Dermis microvascular lymphatic vessel endothelial cell (primary cell): ENCODE measurements around the gene C4orf50. TPM values are rescaled to one million over a fixed set of nuclear protein-coding genes. Genes with fewer than 3 reads are reported as not detected.

Source experiments
- DNase-seq, 2 donors: peaks; one replicate each; pipeline versions ENCODE4 v3.0.0 to v3.0.0-alpha.2; 2010; ENCODE audit warnings: low read depth in 2 of 2
- total RNA-seq: library from RNA; depleted of rRNA; stranded (reverse); fragments of >200 nt; gene quantifications from 2 replicates; pipeline ENCODE4 v1.2.1, GENCODE V29; 2014

Gene C4orf50
- total RNA-seq, 1 donor from 2014 or later, result under 0.01 TPM

GRCh38 chr4:6043843-6044242, 25.6 kb upstream of the C4orf50 start:
- no peak for DNase-seq

- DNase-seq, result no peak
These were observed 25.0 kb upstream of the C4orf50 start for GRCh38 chr4:6043188-6043587.

- no peak for DNase-seq
These were observed 24.2 kb upstream of the C4orf50 start for GRCh38 chr4:6042293-6043063.

DNA sequence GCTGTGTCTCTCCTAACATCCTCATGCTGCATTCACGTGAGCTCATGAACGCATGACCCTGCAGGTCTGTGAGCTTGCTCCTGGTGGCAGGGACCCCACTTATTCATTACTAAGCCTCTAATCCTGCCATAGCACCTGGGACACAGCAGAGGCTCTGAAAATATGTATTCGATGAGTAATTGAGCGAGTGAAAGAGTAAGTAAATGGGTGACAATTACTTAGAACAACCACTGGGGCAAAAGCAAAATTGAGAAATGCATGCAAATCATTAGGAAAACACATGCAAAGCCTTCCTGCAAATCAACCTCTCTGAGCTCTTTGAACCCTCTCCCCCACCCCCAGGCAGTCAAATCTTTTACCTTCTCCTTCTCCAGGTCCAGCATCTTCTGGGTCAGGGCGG, 23.6 kb upstream of the C4orf50 start:
- DNase-seq, result no peak

GRCh38 chr4:6038711-6039110, 20.5 kb upstream of the C4orf50 start:
- DNase-seq, result no peak

DNA sequence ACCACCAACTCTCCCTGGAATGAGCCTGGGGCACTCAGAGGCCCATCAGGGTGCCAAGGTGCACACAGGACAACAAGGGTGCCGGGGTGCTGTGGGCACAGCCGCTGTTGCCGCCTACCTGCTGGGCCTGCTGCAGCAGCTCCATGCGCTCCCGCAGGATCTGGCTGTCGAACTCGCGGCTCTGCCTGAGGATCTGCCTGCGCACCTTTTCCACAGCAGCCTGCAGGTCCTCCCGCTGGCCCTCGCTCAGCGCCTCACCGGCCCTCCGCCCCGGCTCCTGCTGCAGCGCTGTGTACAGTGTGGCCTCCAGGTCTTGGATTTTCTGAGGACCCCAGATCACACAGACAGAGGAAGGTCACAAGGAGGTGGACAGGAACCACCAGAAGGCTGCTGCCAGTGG, 17.6 kb upstream of the C4orf50 start:
- no peak for DNase-seq

- DNase-seq, result no peak
These were observed 15.2 kb upstream of the C4orf50 start for GRCh38 chr4:6033381-6033780.

DNA sequence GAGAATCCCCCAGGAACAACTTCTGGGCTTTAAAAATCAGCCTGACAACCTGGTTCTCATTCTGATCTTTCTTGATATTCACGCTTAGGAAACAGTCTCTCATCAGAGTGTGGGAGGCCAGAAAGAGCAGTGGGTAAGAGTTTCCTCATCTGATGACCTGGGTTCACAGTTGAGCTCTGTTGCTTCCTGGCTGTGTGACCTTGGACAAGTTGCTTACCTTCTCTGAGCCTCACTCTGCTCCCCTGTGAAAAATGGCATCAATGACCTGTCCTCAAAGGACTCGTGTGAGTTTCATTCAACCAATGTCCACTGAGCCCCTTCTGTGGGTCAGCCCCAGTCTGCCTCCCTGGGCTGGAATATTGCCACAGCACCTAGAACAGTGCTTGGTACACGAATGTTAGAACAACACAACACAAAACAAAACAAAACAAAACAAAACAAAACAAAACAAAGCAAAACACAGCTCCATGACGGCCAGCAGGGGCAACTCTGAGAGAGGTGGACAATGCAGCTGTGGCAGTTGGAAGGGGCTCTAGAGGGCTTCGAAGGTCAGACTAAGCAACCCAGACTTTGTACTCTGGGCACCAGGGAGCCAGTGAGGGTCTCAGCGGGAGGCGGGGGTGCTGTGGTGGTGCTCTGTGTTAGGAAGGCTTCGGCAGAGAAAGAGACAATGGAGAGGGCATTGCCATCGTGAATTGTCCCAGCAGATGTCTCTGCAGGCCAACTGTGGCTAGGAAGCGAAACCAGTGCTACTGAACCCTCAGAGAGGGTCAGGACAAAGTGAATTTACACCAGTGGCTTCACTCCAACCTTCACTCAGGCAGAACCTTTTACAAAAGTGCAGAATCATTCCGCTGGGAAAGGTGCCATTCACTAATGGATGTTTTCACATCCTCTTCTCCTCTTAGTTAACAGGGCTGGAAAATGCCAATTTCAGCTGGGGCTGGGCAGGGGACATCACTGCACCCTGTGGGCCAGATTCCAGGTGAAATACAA, 14.3 kb upstream of the C4orf50 start:
- peak in 1 of 2 donors; percentile 87 for DNase-seq

DNA sequence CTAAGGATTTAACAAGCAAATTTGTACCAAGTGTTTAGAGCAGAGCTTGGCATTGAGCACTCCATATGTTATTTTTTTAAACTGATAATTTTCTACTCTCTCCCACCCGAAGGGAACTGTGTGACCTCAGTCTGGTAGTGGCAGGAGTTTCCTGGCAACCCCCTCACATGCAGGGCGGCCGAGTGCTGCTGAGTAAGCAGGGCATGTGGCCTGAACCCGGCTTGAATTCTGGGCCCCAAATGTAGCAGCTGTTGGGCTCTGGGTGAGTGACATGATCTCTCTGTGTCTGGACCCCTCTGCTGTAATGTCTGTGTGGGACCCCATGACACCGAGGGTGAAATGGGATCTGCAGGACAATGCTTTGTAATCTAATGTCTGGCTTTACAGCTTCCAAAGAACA, 13.6 kb upstream of the C4orf50 start:
- no peak for DNase-seq

GRCh38 chr4:6030679-6031078, 12.4 kb upstream of the C4orf50 start:
- no peak for DNase-seq

GRCh38 chr4:6029254-6029653, 11.0 kb upstream of the C4orf50 start:
- no peak for DNase-seq

GRCh38 chr4:6028168-6028567, 9.9 kb upstream of the C4orf50 start:
- no peak for DNase-seq

DNA sequence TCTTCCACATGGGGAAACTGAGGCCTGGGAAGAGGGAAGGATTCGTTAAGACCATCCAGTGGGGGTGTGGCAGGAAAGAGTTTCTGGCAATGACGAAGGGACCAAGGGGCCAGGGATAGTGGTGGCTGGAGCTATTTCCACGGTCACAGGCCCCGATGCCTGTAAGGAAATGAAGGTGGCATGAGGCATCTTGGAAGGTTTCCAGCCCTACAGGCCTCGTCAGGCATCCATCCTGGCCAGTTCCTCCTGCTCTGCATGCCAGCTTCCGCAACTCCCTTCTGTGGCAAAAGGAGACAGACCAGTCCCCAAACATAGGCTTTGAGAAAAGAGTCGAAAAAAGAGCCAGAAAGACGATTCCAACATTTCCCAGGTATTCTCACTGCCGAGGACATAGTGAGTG, 9.2 kb upstream of the C4orf50 start:
- DNase-seq, result no peak

DNA sequence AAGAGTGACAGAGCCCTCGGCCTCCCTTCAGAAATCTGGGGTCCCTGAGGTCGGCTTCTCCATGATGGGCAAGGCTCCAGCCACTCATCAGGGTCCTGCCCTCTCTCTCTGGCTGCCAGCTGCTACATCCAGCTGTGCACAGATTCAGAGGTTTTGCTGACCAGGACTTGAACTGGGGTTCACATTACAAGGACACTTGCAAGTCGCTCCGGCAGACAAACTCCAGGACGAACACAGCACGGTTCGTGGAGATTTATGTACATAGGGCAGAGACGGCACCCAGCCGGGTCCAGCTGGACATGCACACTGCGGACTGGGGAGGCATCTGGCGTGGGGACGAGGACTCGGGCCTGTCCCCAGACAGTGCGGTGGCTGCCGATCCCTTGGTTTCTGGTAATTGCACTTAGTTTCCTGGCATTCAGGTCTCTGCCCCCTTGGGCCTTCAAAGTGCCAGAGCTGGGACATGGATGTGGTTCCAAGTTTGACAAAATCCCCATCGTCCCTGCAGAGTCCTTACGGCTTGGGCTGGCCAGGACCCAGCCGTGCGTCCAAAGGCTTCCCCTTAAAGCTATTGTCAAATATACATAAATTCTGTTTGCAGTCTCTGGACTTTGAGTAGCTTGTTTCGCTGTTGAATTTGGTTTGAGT, 6.2 kb upstream of the C4orf50 start:
- DNase-seq, result no peak

DNA sequence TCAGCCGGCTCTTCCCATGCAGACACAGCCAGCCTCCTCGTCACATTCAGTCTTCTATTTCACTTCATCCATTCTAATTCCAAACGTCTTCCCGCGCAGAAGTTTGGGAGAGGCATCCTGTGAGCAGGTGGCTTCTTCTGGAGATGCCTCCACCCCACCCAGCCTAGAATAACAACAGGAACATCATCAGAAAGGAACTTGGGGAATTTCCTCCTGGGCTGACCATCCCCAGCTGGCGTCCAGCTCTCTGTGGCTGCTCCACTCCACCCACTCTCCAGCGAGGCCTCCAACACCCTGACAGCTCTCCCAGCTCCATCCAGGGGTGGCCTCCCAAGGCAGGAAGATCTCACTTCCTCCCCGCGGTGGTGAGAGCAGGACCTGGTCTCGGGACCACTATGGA, 5.5 kb upstream of the C4orf50 start:
- DNase-seq, result no peak

DNA sequence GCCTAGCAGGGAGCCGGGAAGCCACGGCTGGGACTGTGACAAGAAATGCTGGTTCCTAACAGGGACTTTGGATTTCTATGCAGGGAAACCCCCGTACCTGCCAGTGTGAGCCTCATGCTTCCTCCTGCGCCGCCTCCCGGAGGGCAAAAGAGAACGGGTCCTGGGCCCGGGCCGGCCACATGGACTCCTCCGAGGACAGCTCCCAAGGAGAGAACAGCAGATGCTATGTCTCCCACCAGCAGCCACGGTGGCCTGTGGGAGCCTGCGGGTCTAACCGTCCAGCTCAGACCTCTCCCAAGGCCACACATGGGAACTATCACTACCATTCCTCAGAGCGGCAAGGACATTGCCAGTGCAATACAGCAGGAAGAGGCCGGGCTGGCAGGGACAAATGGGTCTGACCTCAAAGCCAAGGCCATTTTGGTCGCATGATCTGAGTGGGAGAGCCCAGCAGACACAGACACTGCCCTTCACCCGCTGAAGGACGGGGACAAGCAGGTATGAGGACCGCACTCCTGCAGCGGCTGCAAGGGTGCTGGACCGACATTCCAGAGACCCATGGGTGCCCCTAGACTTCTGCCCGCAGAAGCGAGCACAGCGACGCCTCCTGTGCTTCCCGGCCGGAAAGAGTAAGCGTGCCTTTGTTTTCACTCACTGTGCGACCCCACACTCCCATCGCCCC, 4.5 kb upstream of the C4orf50 start:
- DNase-seq, result no peak

GRCh38 chr4:6021831-6022606, 3.8 kb upstream of the C4orf50 start:
- DNase-seq, result no peak

DNA sequence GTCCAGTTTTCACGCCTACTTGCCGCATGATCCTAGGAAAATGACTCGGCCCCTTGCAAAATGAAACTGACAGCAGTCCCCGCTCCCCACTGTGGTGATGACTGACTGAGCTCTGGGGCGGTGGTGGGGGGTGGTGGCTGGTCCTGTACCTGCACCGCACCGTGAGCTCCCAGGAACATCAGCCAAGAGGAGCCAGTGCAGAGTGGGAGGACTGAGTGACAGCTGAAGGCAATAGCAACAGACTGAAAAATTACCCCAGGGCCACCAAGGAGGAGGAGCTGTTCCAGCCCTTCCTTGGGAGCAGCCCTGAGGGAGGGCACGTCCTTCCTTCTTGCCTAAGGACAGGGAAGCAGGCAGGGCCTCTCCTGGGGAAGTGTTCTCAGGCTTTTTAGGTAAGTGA, 2.4 kb upstream of the C4orf50 start:
- no peak for DNase-seq

GRCh38 chr4:6019316-6020263, 1.4 kb upstream of the C4orf50 start:
- peak in 1 of 2 donors; percentile 47 for DNase-seq

DNA sequence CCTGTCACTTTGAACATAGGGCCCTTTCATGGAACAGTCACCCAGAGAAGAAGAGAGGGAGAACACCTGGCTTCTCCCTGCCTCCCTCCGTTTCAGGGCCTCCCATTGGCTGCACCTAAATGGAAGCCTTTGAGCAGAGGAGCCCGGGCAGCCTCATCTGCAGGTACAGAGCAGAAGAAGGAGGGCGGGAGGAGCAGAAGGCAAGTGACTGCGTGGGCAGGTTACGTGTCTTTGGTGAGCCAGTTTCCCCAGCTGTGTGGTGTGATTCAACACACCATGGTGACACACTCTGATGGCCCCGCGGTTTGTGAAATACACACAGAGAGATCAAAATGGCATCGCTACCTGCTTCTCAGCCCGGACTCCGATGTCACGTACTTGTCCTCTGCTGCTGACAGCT, 431 bp downstream of the C4orf50 start:
- no peak for DNase-seq
